Activated CD4-positive, alpha-beta memory T cell treated with anti-CD3 and anti-CD28 coated beads, Interleukin-2, amount 10 ng/mL, durations not matched to agents 7 days and 5 days (primary cell): Measurements from ENCODE around the gene KLLN. TPM values are rescaled to one million over a fixed set of nuclear protein-coding genes. Genes with fewer than 3 reads are reported as not detected.
"Not testable (repeated sequence)": the region's sequence is repeated elsewhere in the genome, so short reads cannot be mapped to it uniquely, and the experiment has no call there.

ENCODE experiments used
- CTCF ChIA-PET: fragments of 350-600 bp; sonication (Branson Sonifier 250); formaldehyde crosslinking; loops from one replicate; lab custom pipeline; 2021; ENCODE audit warnings: antibody characterized with exemption, inconsistent platforms; lab: Charles Lee
- POLR2A ChIA-PET: fragments of 350-600 bp; sonication (Branson Sonifier 250); formaldehyde crosslinking; loops from one replicate; lab custom pipeline; 2021; ENCODE audit warnings: antibody characterized with exemption; lab: Charles Lee
- DNase-seq: peaks from one replicate; pipeline ENCODE4 v3.0.0-alpha.2; 2020
- H3K27ac Mint-ChIP-seq: one replicate; pipeline ENCODE4 v1.8.0; 2021; ENCODE audit warnings: mild to moderate bottlenecking, mixed read lengths
- H3K27me3 Mint-ChIP-seq: one replicate; pipeline ENCODE4 v1.8.0; 2021; ENCODE audit warnings: mixed read lengths
- H3K36me3 Mint-ChIP-seq: one replicate; pipeline ENCODE4 v1.8.0; 2021; ENCODE audit warnings: low read depth, mixed read lengths
- H3K4me1 Mint-ChIP-seq: one replicate; pipeline ENCODE4 v1.8.0; 2021; ENCODE audit warnings: mixed read lengths
- H3K4me3 Mint-ChIP-seq: one replicate; pipeline ENCODE4 v1.8.0; 2021; ENCODE audit warnings: mild to moderate bottlenecking, mixed read lengths
- H3K9me3 Mint-ChIP-seq: one replicate; pipeline ENCODE4 v1.8.0; 2021; ENCODE audit warnings: mixed read lengths
- total RNA-seq, 2 experiments: library from RNA; stranded (reverse); gene quantifications; one replicate each; pipeline ENCODE4 v1.2.3, GENCODE V29; 2021

KLLN gene
- total RNA-seq, 2 experiments from 2014 or later, result 0.81 to 0.95 TPM

DNA sequence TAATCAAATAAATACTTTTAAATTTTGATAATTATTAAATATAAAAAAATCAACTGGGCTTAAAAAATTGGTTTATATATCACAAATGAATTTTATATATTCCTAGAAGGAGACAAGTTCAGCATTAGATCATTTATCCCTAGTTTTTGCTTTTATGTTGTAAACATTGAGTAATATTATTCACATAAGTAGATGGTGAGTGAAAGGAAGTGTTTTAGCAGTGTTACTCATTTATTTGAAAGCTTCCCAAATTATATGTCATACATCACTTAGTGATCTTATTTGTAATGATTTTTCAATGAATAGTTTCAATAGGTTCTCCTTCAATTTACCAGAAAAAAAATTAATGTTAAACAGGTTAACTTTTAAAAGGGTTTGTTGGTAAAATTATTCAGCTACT lies 15.8 kb downstream of the KLLN start:
- POLR2A ChIA-PET, result no interaction called here
- Mint-ChIP-seq H3K36me3 (no peaks in the 10 kb centered on the region), H3K9me3 (no peaks in the 10 kb centered on the region), H3K4me3 (no peak overlapping the region), H3K27me3 (no peaks in the 10 kb centered on the region), H3K27ac (no peak overlapping the region), H3K4me1 (peaks cover 12% of the 10 kb centered on the region)
- CTCF ChIA-PET, result no interaction called here
- no peak for DNase-seq

DNA sequence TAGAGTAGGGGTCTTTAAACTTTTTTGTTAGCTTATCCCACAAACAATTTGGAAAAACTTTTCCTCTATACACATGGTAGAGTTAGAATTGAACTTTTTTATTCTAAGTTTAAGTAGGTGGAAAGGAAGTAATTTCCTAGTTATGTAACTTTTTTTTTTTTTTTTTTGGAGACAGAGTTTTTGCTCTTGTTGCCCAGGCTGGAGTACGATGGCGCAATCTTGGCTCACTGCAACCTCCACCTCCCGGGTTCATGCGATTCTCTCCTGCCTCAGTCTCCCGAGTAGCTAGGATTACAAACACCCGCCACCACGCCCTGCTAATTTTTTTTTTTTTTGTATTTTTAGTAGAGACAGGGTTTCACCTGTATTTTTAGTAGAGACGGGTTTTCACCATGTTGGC lies 16.6 kb downstream of the KLLN start:
- POLR2A ChIA-PET, result interaction anchor here (0.7 to 2.2 kb wide), 2 partner anchors 15 to 72 kb away, joined by 3 to 11 read pairs; no protein-coding TSS in a partner anchor
- CTCF ChIA-PET, result interaction anchor here (0.9 kb wide), 1 partner anchor 544 kb away, joined by 5 read pairs; no protein-coding TSS in a partner anchor

DNA sequence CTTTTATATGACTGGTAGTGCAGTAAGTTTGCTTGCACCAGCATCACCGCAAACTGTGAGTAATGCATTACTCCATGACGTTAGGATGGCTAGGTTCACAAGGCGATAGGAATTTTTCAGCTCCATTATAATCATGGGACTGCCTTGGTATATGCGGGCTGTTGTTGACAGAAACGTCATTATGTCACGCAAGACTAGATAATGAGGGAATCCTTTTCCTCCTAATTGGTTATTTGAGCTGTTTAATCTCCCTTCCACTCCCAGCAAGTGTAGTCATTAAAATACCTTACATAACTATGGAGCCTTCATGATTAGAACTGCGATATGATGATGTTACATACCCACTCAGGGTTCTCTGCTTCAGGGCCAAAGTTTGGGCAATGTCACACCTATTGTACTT lies 17.3 kb downstream of the KLLN start:
- CTCF ChIA-PET, result interaction anchor here (0.9 to 1.2 kb wide), 2 partner anchors 11 to 544 kb away, joined by 3 to 5 read pairs; no protein-coding TSS in a partner anchor
- Mint-ChIP-seq H3K4me3 (no peak overlapping the region), H3K4me1 (peaks cover 14% of the 10 kb centered on the region), H3K27ac (no peak overlapping the region), H3K36me3 (no peaks in the 10 kb centered on the region), H3K27me3 (no peaks in the 10 kb centered on the region), H3K9me3 (no peaks in the 10 kb centered on the region)
- no peak for DNase-seq
- POLR2A ChIA-PET, result interaction anchor here (2.2 to 3.2 kb wide), 2 partner anchors 16 to 27 kb away, joined by 11 to 16 read pairs; partner anchors contain the start of gene ATAD1

More for the DNA sequence above, 16.6 kb downstream of the KLLN start:
- peaks cover 15% of the 10 kb centered on the region for H3K4me1 Mint-ChIP-seq
- not testable (repeated sequence) for H3K4me3 Mint-ChIP-seq, H3K27me3 Mint-ChIP-seq, H3K9me3 Mint-ChIP-seq, H3K27ac Mint-ChIP-seq, DNase-seq, H3K36me3 Mint-ChIP-seq

DNA sequence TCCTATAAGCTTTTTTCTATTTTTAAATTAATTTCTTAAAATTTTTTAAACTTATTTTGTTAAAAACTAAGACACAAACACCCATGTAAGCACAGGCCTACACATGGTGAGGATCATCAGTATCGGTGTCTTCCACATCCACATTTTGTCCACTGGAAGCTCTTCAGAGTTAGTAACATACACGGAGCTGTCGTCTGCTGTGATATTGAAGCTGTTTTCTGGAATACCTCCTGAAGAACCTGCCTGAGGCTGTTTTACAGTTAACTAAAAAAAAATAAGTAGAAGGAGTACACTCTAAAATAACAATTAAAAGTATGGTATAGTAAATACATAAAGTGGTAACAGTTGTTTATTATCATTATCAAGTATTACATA lies 17.7 kb downstream of the KLLN start:
- no peak for DNase-seq
- CTCF ChIA-PET, result interaction anchor here (1.1 to 1.2 kb wide), 2 partner anchors 11 to 24 kb away, joined by 3 read pairs; no protein-coding TSS in a partner anchor
- no peaks in the 10 kb centered on the region for H3K27me3 Mint-ChIP-seq
- H3K27ac Mint-ChIP-seq, result no peak overlapping the region
- POLR2A ChIA-PET, result interaction anchor here (2.2 to 3.2 kb wide), 2 partner anchors 16 to 27 kb away, joined by 11 to 16 read pairs; partner anchors contain the start of gene ATAD1
- no peaks in the 10 kb centered on the region for H3K9me3 Mint-ChIP-seq
- H3K4me3 Mint-ChIP-seq, result no peak overlapping the region
- H3K36me3 Mint-ChIP-seq, result no peaks in the 10 kb centered on the region
- H3K4me1 Mint-ChIP-seq, result peaks cover 10% of the 10 kb centered on the region

GRCh38 chr10:87844837-87845623 lies 18.3 kb downstream of the KLLN start:
- Mint-ChIP-seq H3K4me3 (no peak overlapping the region), H3K27ac (no peak overlapping the region), H3K36me3 (no peaks in the 10 kb centered on the region), H3K4me1 (peaks cover 10% of the 10 kb centered on the region), H3K9me3 (no peaks in the 10 kb centered on the region), H3K27me3 (no peaks in the 10 kb centered on the region)
- ChIA-PET CTCF (interaction anchor here (1.1 to 1.2 kb wide), 2 partner anchors 12 to 23 kb away, joined by 3 read pairs; no protein-coding TSS in a partner anchor), POLR2A (interaction anchor here (2.2 to 3.2 kb wide), 2 partner anchors 17 to 26 kb away, joined by 11 to 16 read pairs; partner anchors contain the start of gene ATAD1)
- no peak for DNase-seq

- ChIA-PET CTCF (interaction anchor here (1.4 kb wide), 1 partner anchor 8 kb away, joined by 3 read pairs; no protein-coding TSS in a partner anchor), POLR2A (interaction anchor here (3.2 kb wide), 1 partner anchor 25 kb away, joined by 16 read pairs; the partner anchor contains the start of gene ATAD1)
- DNase-seq, result no peak
- Mint-ChIP-seq H3K9me3 (no peaks in the 10 kb centered on the region), H3K36me3 (no peaks in the 10 kb centered on the region), H3K4me3 (no peak overlapping the region), H3K27ac (no peak overlapping the region), H3K4me1 (peaks cover 10% of the 10 kb centered on the region), H3K27me3 (no peaks in the 10 kb centered on the region)
Measured at GRCh38 chr10:87843714-87844113, 19.6 kb downstream of the KLLN start.

- peaks cover 10% of the 10 kb centered on the region for H3K4me1 Mint-ChIP-seq
- no peak for DNase-seq
- H3K27ac Mint-ChIP-seq, result no peak overlapping the region
- no peak overlapping the region for H3K4me3 Mint-ChIP-seq
- CTCF ChIA-PET, result interaction anchor here (1.4 kb wide), 1 partner anchor 8 kb away, joined by 3 read pairs; no protein-coding TSS in a partner anchor
- H3K9me3 Mint-ChIP-seq, result no peaks in the 10 kb centered on the region
- H3K36me3 Mint-ChIP-seq, result no peaks in the 10 kb centered on the region
- no peaks in the 10 kb centered on the region for H3K27me3 Mint-ChIP-seq
- POLR2A ChIA-PET, result interaction anchor here (3.2 kb wide), 1 partner anchor 24 kb away, joined by 16 read pairs; the partner anchor contains the start of gene ATAD1
Measured at GRCh38 chr10:87842776-87843497, 20.4 kb downstream of the KLLN start.

GRCh38 chr10:87842220-87842641 lies 21.1 kb downstream of the KLLN start:
- Mint-ChIP-seq H3K36me3 (no peaks in the 10 kb centered on the region), H3K27me3 (no peaks in the 10 kb centered on the region), H3K27ac (no peak overlapping the region), H3K4me3 (no peak overlapping the region), H3K4me1 (peaks cover 10% of the 10 kb centered on the region), H3K9me3 (no peaks in the 10 kb centered on the region)
- POLR2A ChIA-PET, result interaction anchor here (1.3 kb wide), 1 partner anchor 24 kb away, joined by 5 read pairs; the partner anchor contains the start of gene ATAD1
- CTCF ChIA-PET, result interaction anchor here (1.0 to 1.7 kb wide), 3 partner anchors 9 to 24 kb away, joined by 3 to 5 read pairs (median 3); partner anchors contain the start of gene ATAD1
- DNase-seq, result no peak

- POLR2A ChIA-PET, result interaction anchor here (1.3 kb wide), 1 partner anchor 23 kb away, joined by 5 read pairs; the partner anchor contains the start of gene ATAD1
- H3K36me3 Mint-ChIP-seq, result no peaks in the 10 kb centered on the region
- H3K27me3 Mint-ChIP-seq, result peaks cover 2% of the 10 kb centered on the region
- no peak for DNase-seq
- H3K9me3 Mint-ChIP-seq, result no peaks in the 10 kb centered on the region
- peaks cover 10% of the 10 kb centered on the region for H3K4me1 Mint-ChIP-seq
- CTCF ChIA-PET, result interaction anchor here (1.0 to 1.7 kb wide), 2 partner anchors 10 to 23 kb away, joined by 3 to 5 read pairs; partner anchors contain the start of gene ATAD1
- no peak overlapping the region for H3K27ac Mint-ChIP-seq
- H3K4me3 Mint-ChIP-seq, result no peak overlapping the region
Measured at GRCh38 chr10:87841186-87841585, 22.1 kb downstream of the KLLN start.

GRCh38 chr10:87838650-87839049 lies 24.7 kb downstream of the KLLN start:
- DNase-seq, result no peak
- peaks cover 8% of the 10 kb centered on the region for H3K4me1 Mint-ChIP-seq
- POLR2A ChIA-PET, result interaction anchor here (2.0 kb wide), 1 partner anchor 24 kb away, joined by 6 read pairs; no protein-coding TSS in a partner anchor
- H3K36me3 Mint-ChIP-seq, result no peaks in the 10 kb centered on the region
- CTCF ChIA-PET, result interaction anchor here (0.7 to 1.1 kb wide), 3 partner anchors 12 to 50 kb away, joined by 4 to 5 read pairs (median 5); partner anchors contain the start of gene ATAD1
- H3K27ac Mint-ChIP-seq, result no peak overlapping the region
- H3K27me3 Mint-ChIP-seq, result peaks cover 5% of the 10 kb centered on the region
- no peaks in the 10 kb centered on the region for H3K9me3 Mint-ChIP-seq
- no peak overlapping the region for H3K4me3 Mint-ChIP-seq

DNA sequence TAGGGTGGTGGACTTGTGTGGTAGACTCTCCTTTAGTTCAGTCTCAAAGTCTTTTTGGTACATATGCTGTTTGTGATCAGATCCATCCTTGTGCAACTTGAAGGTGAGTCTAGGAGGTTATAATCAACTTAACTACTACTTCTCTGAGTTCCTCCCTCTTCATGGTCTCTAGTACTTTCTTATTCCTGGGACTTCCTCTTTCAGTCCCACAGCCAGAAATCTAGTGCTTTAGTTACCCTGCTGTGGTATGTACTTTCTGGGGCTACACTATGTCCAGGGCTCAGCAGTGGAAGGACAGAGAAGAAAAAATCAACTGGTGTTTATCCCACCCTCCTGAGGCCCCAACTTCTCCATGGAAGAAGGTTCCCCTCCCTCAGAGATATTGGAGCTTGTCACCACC lies 25.9 kb downstream of the KLLN start:
- Mint-ChIP-seq H3K4me3 (no peak overlapping the region), H3K27ac (no peak overlapping the region), H3K9me3 (no peaks in the 10 kb centered on the region), H3K27me3 (peaks cover 5% of the 10 kb centered on the region), H3K4me1 (peaks cover 4% of the 10 kb centered on the region), H3K36me3 (no peaks in the 10 kb centered on the region)
- no peak for DNase-seq
- ChIA-PET POLR2A (no interaction called here), CTCF (no interaction called here)

- Mint-ChIP-seq H3K27me3 (peaks cover 5% of the 10 kb centered on the region), H3K27ac (no peak overlapping the region), H3K9me3 (no peaks in the 10 kb centered on the region), H3K4me3 (no peak overlapping the region), H3K4me1 (peaks cover 2% of the 10 kb centered on the region), H3K36me3 (no peaks in the 10 kb centered on the region)
- DNase-seq, result no peak
- ChIA-PET POLR2A (no interaction called here), CTCF (no interaction called here)
Measured at GRCh38 chr10:87836098-87836497, 27.2 kb downstream of the KLLN start.
